ENCODE results near the gene PALLD.

DNA sequence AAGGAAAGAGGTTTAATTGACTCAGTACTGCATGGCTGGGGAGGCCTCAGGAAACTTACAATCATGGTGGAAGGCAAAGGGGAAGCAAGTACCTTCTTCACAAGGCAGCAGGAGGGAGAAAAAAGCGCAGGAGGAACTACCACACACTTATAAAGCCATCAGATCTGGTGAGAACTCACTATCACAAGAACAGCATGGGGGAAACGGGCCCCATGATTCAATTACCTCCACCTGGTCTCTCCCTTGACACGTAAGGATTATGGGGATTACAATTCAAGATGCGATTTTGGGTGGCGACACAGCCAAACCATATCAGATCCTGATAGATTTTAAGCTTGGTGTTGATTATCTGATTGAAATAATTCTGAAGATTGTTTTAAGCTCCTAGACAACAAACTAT, 294.5 kb downstream of the PALLD start:
- TF ChIP-seq CBX3 (IDR thresholded peaks at IDR 0.05; ENCODE audit: low read depth) (no peak), EGR1 (IDR thresholded peaks at IDR 0.05; ENCODE audit: low read depth) (no peak), POLR2A (IDR thresholded peaks at IDR 0.05; ENCODE audit: borderline replicate concordance, extremely low read depth, insufficient read depth, insufficient read length) (no peak), ZFX (IDR thresholded peaks at IDR 0.05) (no peak), SP1 (IDR thresholded peaks at IDR 0.05; ENCODE audit: low read depth) (no peak), ELF1 (IDR thresholded peaks at IDR 0.05; ENCODE audit: borderline replicate concordance, low read depth) (no peak)
- TF ChIP-seq, protein P1, sequence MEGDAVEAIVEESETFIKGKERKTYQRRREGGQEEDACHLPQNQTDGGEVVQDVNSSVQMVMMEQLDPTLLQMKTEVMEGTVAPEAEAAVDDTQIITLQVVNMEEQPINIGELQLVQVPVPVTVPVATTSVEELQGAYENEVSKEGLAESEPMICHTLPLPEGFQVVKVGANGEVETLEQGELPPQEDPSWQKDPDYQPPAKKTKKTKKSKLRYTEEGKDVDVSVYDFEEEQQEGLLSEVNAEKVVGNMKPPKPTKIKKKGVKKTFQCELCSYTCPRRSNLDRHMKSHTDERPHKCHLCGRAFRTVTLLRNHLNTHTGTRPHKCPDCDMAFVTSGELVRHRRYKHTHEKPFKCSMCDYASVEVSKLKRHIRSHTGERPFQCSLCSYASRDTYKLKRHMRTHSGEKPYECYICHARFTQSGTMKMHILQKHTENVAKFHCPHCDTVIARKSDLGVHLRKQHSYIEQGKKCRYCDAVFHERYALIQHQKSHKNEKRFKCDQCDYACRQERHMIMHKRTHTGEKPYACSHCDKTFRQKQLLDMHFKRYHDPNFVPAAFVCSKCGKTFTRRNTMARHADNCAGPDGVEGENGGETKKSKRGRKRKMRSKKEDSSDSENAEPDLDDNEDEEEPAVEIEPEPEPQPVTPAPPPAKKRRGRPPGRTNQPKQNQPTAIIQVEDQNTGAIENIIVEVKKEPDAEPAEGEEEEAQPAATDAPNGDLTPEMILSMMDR (IDR thresholded peaks at IDR 0.05 in 2 of 3, conservative IDR thresholded peaks at IDR 0.05 in 1 of 3; ENCODE audit: borderline replicate concordance in 1 of 3, insufficient read depth in 1 of 3, low read depth in 2 of 3, low read length in 2 of 3), result no peak
